ENCODE measurements around the gene SLC8A2.
A peak's percentile ranks its signal among the peaks of the same experiment; 100 is the strongest.

SLC8A2 gene

GRCh38 chr19:47514151-47514868, 42.6 kb upstream of the SLC8A2 start:
- H3K27me3 ChIP-seq (replicated peaks; ENCODE audit: insufficient read depth, low read length), result no peaks in the 10 kb centered on the region
- peak overlapping the region; percentile 97 for H3K4me2 ChIP-seq (ENCODE audit: low read depth, low read length)
- no peaks in the 10 kb centered on the region for H3K9me3 ChIP-seq (replicated peaks; ENCODE audit: insufficient read depth, low read length)
- peaks cover 21% of the 10 kb centered on the region for H3K4me1 ChIP-seq (ENCODE audit: low read length)
- H3K79me2 ChIP-seq (ENCODE audit: low read length), result peaks cover 55% of the 10 kb centered on the region
- peak overlapping the region; percentile 75 for H3K27ac ChIP-seq (ENCODE audit: low read length)
- H3K9ac ChIP-seq (ENCODE audit: low read length), result peak overlapping the region; percentile 97
- H3K4me3 ChIP-seq (ENCODE audit: low read length), result peak overlapping the region; percentile 99
- DNase-seq, result peak; percentile 11
- H3K9me2 ChIP-seq (replicated peaks; ENCODE audit: insufficient read depth, low read length), result no peaks in the 10 kb centered on the region
- peaks cover 9% of the 10 kb centered on the region; the same call in 1 of the 2 replicates for H4K20me1 ChIP-seq (ENCODE audit: insufficient read depth, low read length)
- no peaks in the 10 kb centered on the region for H3K36me3 ChIP-seq (replicated peaks; ENCODE audit: insufficient read depth, low read length)
- peaks cover 13% of the 10 kb centered on the region for H3F3A ChIP-seq (ENCODE audit: insufficient read depth, low read length)
- peak overlapping the region; percentile 67 for H2AFZ ChIP-seq (ENCODE audit: low read length)
- TF ChIP-seq, protein P1, sequence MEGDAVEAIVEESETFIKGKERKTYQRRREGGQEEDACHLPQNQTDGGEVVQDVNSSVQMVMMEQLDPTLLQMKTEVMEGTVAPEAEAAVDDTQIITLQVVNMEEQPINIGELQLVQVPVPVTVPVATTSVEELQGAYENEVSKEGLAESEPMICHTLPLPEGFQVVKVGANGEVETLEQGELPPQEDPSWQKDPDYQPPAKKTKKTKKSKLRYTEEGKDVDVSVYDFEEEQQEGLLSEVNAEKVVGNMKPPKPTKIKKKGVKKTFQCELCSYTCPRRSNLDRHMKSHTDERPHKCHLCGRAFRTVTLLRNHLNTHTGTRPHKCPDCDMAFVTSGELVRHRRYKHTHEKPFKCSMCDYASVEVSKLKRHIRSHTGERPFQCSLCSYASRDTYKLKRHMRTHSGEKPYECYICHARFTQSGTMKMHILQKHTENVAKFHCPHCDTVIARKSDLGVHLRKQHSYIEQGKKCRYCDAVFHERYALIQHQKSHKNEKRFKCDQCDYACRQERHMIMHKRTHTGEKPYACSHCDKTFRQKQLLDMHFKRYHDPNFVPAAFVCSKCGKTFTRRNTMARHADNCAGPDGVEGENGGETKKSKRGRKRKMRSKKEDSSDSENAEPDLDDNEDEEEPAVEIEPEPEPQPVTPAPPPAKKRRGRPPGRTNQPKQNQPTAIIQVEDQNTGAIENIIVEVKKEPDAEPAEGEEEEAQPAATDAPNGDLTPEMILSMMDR (IDR thresholded peaks at IDR 0.05; ENCODE audit: low read length), result no peak

DNA sequence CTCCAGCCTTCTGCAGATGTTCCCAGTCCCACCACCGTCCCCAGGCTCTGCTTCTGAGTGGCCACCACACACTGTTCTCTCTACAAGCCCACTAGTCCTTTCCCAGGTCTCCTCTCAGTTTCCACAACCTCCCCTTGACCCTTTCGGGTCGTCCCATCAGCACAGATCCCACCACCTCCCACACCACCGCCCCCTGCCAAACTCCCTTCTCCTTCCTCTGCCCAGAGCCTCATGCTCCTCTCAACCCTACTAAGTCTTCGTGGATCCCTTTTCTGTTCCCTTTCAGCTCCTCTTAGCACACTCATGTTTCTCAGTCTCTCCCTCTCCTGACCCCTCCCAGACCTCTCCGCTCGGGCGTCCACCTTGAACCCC, 41.2 kb upstream of the SLC8A2 start:
- Histone ChIP-seq H3K9me2 (replicated peaks; ENCODE audit: insufficient read depth, low read length) (no peaks in the 10 kb centered on the region), H3K9ac (ENCODE audit: low read length) (no peak overlapping the region; the same call in 1 of the 2 replicates), H3K36me3 (replicated peaks; ENCODE audit: insufficient read depth, low read length) (no peaks in the 10 kb centered on the region), H3K27me3 (replicated peaks; ENCODE audit: insufficient read depth, low read length) (no peaks in the 10 kb centered on the region), H4K20me1 (ENCODE audit: insufficient read depth, low read length) (peaks cover 12% of the 10 kb centered on the region; the same call in 1 of the 2 replicates), H3K79me2 (ENCODE audit: low read length) (peaks cover 68% of the 10 kb centered on the region), H3K4me3 (ENCODE audit: low read length) (peak overlapping the region; percentile 99; the same call in 1 of the 2 replicates), H3K4me2 (ENCODE audit: low read depth, low read length) (peak overlapping the region; percentile 97; the same call in 1 of the 2 replicates), H3K4me1 (ENCODE audit: low read length) (peaks cover 10% of the 10 kb centered on the region), H3F3A (ENCODE audit: insufficient read depth, low read length) (peaks cover 7% of the 10 kb centered on the region), H3K9me3 (replicated peaks; ENCODE audit: insufficient read depth, low read length) (no peaks in the 10 kb centered on the region), H3K27ac (ENCODE audit: low read length) (no peak overlapping the region), H2AFZ (ENCODE audit: low read length) (no peak overlapping the region)
- TF ChIP-seq, protein P1 (IDR thresholded peaks at IDR 0.05; ENCODE audit: low read length), result no peak
- TF ChIP-seq EZH2 (optimal IDR thresholded peaks at IDR 0.05; ENCODE audit: low read depth, low read length), result no peak
- no peak for TF ChIP-seq EZH2phosphoT487 (IDR thresholded peaks at IDR 0.05; ENCODE audit: low read length)
- DNase-seq, result no peak

DNA sequence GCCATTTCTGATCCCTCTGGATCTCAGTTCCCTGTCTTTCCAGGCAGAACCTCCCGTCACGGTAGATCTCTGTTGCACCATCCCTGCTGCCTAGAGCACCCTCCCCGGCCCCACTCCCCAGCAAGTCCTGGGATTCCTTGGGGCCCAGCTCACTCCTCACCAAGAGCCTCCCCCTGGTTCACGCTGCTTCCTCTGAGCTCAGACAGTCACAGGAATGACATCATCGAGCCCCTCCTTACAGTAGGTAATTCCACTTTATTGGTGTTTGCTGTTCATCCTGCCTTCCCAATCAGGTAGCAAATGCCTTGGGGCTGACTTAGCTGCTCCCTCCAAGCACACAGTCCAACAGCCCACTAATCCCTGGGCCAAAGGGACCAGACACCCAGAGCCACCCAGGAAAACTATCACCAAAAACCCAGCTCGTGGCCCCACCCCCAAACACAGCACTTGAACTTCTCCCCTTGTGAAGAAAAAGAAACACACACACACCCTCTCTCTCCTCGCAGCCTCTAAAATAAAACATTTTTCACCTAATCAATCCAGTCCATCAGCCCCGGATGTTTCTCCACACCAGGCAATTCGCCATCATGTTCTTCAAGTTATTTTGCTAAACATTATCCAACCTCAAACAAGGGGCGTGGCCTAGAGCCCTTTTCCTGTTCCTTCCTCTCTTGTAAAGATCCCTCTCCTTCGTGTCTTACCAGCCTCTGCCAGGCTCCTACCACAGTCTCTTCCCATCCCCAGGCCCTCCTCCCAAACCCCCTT, 40.7 kb upstream of the SLC8A2 start:
- no peak overlapping the region for H3K4me2 ChIP-seq (ENCODE audit: low read depth, low read length)
- peaks cover 7% of the 10 kb centered on the region; the same call in 1 of the 2 replicates for H3K4me1 ChIP-seq (ENCODE audit: low read length)
- no peaks in the 10 kb centered on the region for H3K27me3 ChIP-seq (replicated peaks; ENCODE audit: insufficient read depth, low read length)
- no peak overlapping the region for H3K27ac ChIP-seq (ENCODE audit: low read length)
- H3K79me2 ChIP-seq (ENCODE audit: low read length), result peaks cover 74% of the 10 kb centered on the region
- H3K4me3 ChIP-seq (ENCODE audit: low read length), result no peak overlapping the region
- H3K9me2 ChIP-seq (replicated peaks; ENCODE audit: insufficient read depth, low read length), result no peaks in the 10 kb centered on the region
- TF ChIP-seq EZH2 (optimal IDR thresholded peaks at IDR 0.05; ENCODE audit: low read depth, low read length) (no peak), EZH2phosphoT487 (IDR thresholded peaks at IDR 0.05; ENCODE audit: low read length) (no peak)
- TF ChIP-seq, protein P1 (IDR thresholded peaks at IDR 0.05; ENCODE audit: low read length), result no peak
- H2AFZ ChIP-seq (ENCODE audit: low read length), result no peak overlapping the region
- DNase-seq, result no peak
- no peaks in the 10 kb centered on the region for H3K36me3 ChIP-seq (replicated peaks; ENCODE audit: insufficient read depth, low read length)
- H4K20me1 ChIP-seq (ENCODE audit: insufficient read depth, low read length), result peaks cover 17% of the 10 kb centered on the region; the same call in 1 of the 2 replicates
- no peak overlapping the region; the same call in 1 of the 2 replicates for H3K9ac ChIP-seq (ENCODE audit: low read length)
- no peaks in the 10 kb centered on the region for H3K9me3 ChIP-seq (replicated peaks; ENCODE audit: insufficient read depth, low read length)
- H3F3A ChIP-seq (ENCODE audit: insufficient read depth, low read length), result 0 out of 2 replicates have a peak, but pooled peaks cover 4% of the 10 kb centered on the region
